Measurements from ENCODE around the gene ZNF24.

DNA sequence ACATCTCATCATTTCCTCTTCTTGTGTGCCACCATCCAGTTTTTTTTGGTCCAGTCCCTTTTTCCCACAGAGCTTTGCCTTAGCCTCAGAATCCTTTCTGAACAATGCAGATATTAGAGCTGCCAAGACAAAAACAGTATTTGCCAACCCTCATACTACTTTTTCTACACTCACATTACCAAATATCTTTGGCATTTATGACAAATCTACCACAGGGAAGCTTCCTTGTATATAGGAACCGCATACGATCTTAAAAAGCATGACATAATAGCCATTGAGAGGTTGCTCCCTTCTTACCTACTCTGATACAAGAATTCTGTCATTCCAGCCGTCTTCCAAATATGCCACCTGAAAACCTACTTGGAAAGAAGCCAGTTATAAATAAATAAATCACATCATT lies 9.4 kb downstream of the ZNF24 start:
- TF ChIP-seq, protein P1, sequence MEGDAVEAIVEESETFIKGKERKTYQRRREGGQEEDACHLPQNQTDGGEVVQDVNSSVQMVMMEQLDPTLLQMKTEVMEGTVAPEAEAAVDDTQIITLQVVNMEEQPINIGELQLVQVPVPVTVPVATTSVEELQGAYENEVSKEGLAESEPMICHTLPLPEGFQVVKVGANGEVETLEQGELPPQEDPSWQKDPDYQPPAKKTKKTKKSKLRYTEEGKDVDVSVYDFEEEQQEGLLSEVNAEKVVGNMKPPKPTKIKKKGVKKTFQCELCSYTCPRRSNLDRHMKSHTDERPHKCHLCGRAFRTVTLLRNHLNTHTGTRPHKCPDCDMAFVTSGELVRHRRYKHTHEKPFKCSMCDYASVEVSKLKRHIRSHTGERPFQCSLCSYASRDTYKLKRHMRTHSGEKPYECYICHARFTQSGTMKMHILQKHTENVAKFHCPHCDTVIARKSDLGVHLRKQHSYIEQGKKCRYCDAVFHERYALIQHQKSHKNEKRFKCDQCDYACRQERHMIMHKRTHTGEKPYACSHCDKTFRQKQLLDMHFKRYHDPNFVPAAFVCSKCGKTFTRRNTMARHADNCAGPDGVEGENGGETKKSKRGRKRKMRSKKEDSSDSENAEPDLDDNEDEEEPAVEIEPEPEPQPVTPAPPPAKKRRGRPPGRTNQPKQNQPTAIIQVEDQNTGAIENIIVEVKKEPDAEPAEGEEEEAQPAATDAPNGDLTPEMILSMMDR (IDR thresholded peaks at IDR 0.05; ENCODE audit: borderline replicate concordance, extremely low read depth, low read length, poor library complexity, severe bottlenecking) = no peak
- no peak for TF ChIP-seq EZH2 (IDR thresholded peaks at IDR 0.05; ENCODE audit: borderline replicate concordance, low read depth, low read length, severe bottlenecking)
